Vagina (tissue), 2 donors: Measurements from ENCODE around the gene ISM1. TPM values are rescaled to one million over a fixed set of nuclear protein-coding genes. Genes with fewer than 3 reads are reported as not detected.

ENCODE experiments used
- DNase-seq, 2 donors: peaks; one replicate each; pipeline ENCODE4 v3.0.0-alpha.2; 2017; ENCODE audit errors: extremely low spot score in 2 of 2
- H3K27ac ChIP-seq: fragments of 200-600 bp; sonication (generic); one replicate; pipeline ENCODE4 v1.5.1; 2019
- H3K27me3 ChIP-seq: fragments of 200-600 bp; sonication (generic); one replicate; pipeline ENCODE4 v1.5.1; 2019
- H3K36me3 ChIP-seq, 2 donors: fragments of 200-600 bp; sonication (generic); one replicate each; pipeline ENCODE4 v1.5.1; 2017 to 2019
- H3K4me1 ChIP-seq: fragments of 200-600 bp; sonication (generic); one replicate; pipeline ENCODE4 v1.5.1; 2019
- H3K4me3 ChIP-seq, 2 donors: fragments of 200-600 bp; sonication (generic); 1 replicate in 1 of 2; 2 replicates in 1 of 2; pipeline ENCODE4 v1.5.1; 2016 to 2019
- H3K9me3 ChIP-seq: fragments of 200-600 bp; sonication (generic); one replicate; pipeline ENCODE4 v1.5.1; 2019
- CTCF ChIP-seq, 3 experiments: fragments of 450-650 bp in 2 of 3; fragments of 200-600 bp in 1 of 3; sonication (generic) in 1 of 3; IDR thresholded peaks; one replicate each; pipeline ENCODE4 v1.5.1; 2017 to 2019; ENCODE audit warnings: antibody characterized with exemption in 3 of 3, mild to moderate bottlenecking in 2 of 3, moderate library complexity in 2 of 3
- POLR2A ChIP-seq, 2 donors: fragments of 450-650 bp; IDR thresholded peaks; one replicate each; pipeline ENCODE4 v1.6.1; 2017; ENCODE audit warnings: antibody characterized with exemption in 2 of 2, mild to moderate bottlenecking in 2 of 2, moderate library complexity in 2 of 2
- POLR2AphosphoS5 ChIP-seq, 2 donors: sonication (generic); formaldehyde crosslinking; IDR thresholded peaks; one replicate each; pipeline ENCODE4 v1.9.0; 2017; ENCODE audit warnings: antibody characterized with exemption in 2 of 2, mild to moderate bottlenecking in 2 of 2, low read depth in 1 of 2; ENCODE audit not compliant: insufficient read depth in 1 of 2
- intact Hi-C: fragments of 100-400 bp; cut with DNase I; formaldehyde crosslinking; loops from one replicate; pipeline ENCODE4 v1.15.1; 2023
- total RNA-seq: library from RNA; depleted of rRNA; stranded (reverse); fragments of >200 nt; gene quantifications from one replicate; pipeline ENCODE4 v1.2.3, GENCODE V29; 2016

ISM1 gene
- total RNA-seq, 1 donor from 2014 or later: 14.5 TPM

GRCh38 chr20:13250251-13250650 is 29.2 kb downstream of the ISM1 start:
- Histone ChIP-seq H3K4me1 (peaks cover 8% of the 10 kb centered on the region), H3K27ac (peak overlapping the region; percentile 39), H3K9me3 (no peaks in the 10 kb centered on the region)

GRCh38 chr20:13251106-13251903 is 30.2 kb downstream of the ISM1 start:
- H3K27me3 ChIP-seq: no peaks in the 10 kb centered on the region
- intact Hi-C loops: no loop called here
- no peak for DNase-seq

More at GRCh38 chr20:13250251-13250650, 29.2 kb downstream of the ISM1 start:
- Histone ChIP-seq H3K27me3 (no peaks in the 10 kb centered on the region), H3K36me3 (no peaks in the 10 kb centered on the region), H3K4me3 (no peak overlapping the region)
- intact Hi-C loops: no loop called here
- TF ChIP-seq CTCF (IDR thresholded peaks at IDR 0.05): no peak
- TF ChIP-seq POLR2AphosphoS5 (IDR thresholded peaks at IDR 0.05; ENCODE audit: insufficient read depth in 1 of 2, low read depth in 1 of 2): no peak
- TF ChIP-seq POLR2A (IDR thresholded peaks at IDR 0.05): no peak
- no peak for DNase-seq

GRCh38 chr20:13251904-13252297 is 30.8 kb downstream of the ISM1 start:
- no peak overlapping the region for H3K27ac ChIP-seq
- DNase-seq: no peak
- intact Hi-C loops: no loop called here

More at GRCh38 chr20:13251106-13251903, 30.2 kb downstream of the ISM1 start:
- no peak overlapping the region for H3K27ac ChIP-seq
- peaks cover 8% of the 10 kb centered on the region for H3K4me1 ChIP-seq
- H3K36me3 ChIP-seq: no peaks in the 10 kb centered on the region
- no peaks in the 10 kb centered on the region for H3K9me3 ChIP-seq
- no peak for TF ChIP-seq POLR2A (IDR thresholded peaks at IDR 0.05)
- TF ChIP-seq POLR2AphosphoS5 (IDR thresholded peaks at IDR 0.05; ENCODE audit: insufficient read depth in 1 of 2, low read depth in 1 of 2): no peak
- no peak for TF ChIP-seq CTCF (IDR thresholded peaks at IDR 0.05)
- H3K4me3 ChIP-seq: no peak overlapping the region

GRCh38 chr20:13255356-13255755 is 34.3 kb downstream of the ISM1 start:
- Histone ChIP-seq H3K36me3 (no peaks in the 10 kb centered on the region), H3K9me3 (no peaks in the 10 kb centered on the region), H3K27me3 (no peaks in the 10 kb centered on the region), H3K4me1 (peaks cover 2% of the 10 kb centered on the region), H3K4me3 (no peak overlapping the region), H3K27ac (no peak overlapping the region)
- intact Hi-C loops: no loop called here
- no peak for TF ChIP-seq CTCF (IDR thresholded peaks at IDR 0.05)
- TF ChIP-seq POLR2A (IDR thresholded peaks at IDR 0.05): no peak
- no peak for TF ChIP-seq POLR2AphosphoS5 (IDR thresholded peaks at IDR 0.05; ENCODE audit: insufficient read depth in 1 of 2, low read depth in 1 of 2)
- DNase-seq: no peak

More at GRCh38 chr20:13251904-13252297, 30.8 kb downstream of the ISM1 start:
- H3K36me3 ChIP-seq: no peaks in the 10 kb centered on the region
- H3K4me1 ChIP-seq: peaks cover 8% of the 10 kb centered on the region
- H3K4me3 ChIP-seq: no peak overlapping the region
- no peak for TF ChIP-seq CTCF (IDR thresholded peaks at IDR 0.05)
- no peak for TF ChIP-seq POLR2AphosphoS5 (IDR thresholded peaks at IDR 0.05; ENCODE audit: insufficient read depth in 1 of 2, low read depth in 1 of 2)
- TF ChIP-seq POLR2A (IDR thresholded peaks at IDR 0.05): no peak
- H3K9me3 ChIP-seq: no peaks in the 10 kb centered on the region
- H3K27me3 ChIP-seq: no peaks in the 10 kb centered on the region

GRCh38 chr20:13256606-13257005 is 35.5 kb downstream of the ISM1 start:
- no peak for DNase-seq
- TF ChIP-seq POLR2AphosphoS5 (IDR thresholded peaks at IDR 0.05; ENCODE audit: insufficient read depth in 1 of 2, low read depth in 1 of 2): no peak
- no peaks in the 10 kb centered on the region for H3K9me3 ChIP-seq
- no peak overlapping the region for H3K27ac ChIP-seq
- H3K36me3 ChIP-seq: no peaks in the 10 kb centered on the region
- no peaks in the 10 kb centered on the region for H3K4me1 ChIP-seq
- H3K27me3 ChIP-seq: no peaks in the 10 kb centered on the region
- intact Hi-C loops: no loop called here
- no peak overlapping the region for H3K4me3 ChIP-seq
